Measurements from ENCODE around the gene FFAR3.
"Not testable (repeated sequence)": the region's sequence is repeated elsewhere in the genome, so short reads cannot be mapped to it uniquely, and the experiment has no call there.

The FFAR3 gene

DNA sequence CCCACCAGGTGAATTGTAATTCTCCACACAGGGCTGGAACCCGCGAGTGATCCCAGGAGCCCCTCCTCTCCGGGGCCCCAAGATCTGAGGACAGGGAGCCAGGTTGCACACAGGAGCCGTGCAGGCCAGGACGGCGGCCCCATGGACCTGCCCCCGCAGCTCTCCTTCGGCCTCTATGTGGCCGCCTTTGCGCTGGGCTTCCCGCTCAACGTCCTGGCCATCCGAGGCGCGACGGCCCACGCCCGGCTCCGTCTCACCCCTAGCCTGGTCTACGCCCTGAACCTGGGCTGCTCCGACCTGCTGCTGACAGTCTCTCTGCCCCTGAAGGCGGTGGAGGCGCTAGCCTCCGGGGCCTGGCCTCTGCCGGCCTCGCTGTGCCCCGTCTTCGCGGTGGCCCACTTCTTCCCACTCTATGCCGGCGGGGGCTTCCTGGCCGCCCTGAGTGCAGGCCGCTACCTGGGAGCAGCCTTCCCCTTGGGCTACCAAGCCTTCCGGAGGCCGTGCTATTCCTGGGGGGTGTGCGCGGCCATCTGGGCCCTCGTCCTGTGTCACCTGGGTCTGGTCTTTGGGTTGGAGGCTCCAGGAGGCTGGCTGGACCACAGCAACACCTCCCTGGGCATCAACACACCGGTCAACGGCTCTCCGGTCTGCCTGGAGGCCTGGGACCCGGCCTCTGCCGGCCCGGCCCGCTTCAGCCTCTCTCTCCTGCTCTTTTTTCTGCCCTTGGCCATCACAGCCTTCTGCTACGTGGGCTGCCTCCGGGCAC, 6.7 kb upstream of the FFAR3 start:
- no peak for DNase-seq

DNA sequence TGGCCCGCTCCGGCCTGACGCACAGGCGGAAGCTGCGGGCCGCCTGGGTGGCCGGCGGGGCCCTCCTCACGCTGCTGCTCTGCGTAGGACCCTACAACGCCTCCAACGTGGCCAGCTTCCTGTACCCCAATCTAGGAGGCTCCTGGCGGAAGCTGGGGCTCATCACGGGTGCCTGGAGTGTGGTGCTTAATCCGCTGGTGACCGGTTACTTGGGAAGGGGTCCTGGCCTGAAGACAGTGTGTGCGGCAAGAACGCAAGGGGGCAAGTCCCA, 6.1 kb upstream of the FFAR3 start:
- DNase-seq: no peak

DNA sequence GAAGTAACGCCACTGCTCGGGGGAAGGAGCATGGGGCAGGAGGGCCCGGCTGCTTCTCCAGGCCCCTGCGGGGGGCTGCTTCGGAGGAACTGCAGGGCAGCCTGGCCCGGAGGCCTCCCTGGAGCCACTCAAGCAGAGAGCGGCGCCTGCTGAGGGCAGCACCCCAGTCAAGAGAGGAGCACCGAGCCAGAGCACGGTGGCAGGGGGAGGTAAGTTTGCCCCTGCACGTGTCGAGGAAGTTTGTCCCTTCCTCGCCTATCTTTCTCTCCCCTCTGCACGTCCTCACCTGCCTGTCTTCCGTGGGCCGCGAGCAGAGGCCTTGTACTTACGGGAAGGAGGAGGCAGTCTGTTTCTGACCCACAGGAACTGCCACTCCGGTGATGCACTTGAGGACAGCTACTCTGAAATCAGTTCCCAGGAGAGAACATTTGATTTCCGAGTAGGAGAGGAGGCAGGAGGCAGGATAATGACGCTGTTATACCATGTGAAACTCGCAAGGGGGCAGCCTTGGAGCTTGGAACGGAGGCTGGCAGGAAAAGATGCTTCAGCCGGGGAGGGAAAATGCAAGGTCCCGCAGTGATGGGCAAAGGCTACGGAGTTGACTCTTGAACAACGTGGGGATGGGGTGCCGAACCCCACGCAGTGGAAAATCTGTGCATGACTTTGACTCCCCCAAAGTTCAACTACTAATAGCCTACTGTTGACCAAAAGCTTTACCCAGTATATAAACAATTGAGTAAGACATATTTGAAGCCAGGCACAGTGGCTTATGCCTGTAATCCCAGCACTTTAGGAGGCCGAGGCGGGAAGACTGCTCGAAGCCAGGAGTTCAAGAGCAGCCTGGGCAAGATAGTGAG, 5.6 kb upstream of the FFAR3 start:
- peak; percentile 74 for DNase-seq

- no peak for DNase-seq
These were observed 4.6 kb upstream of the FFAR3 start for GRCh38 chr19:35353635-35354034.

GRCh38 chr19:35354898-35355297, 3.4 kb upstream of the FFAR3 start:
- DNase-seq: no peak

DNA sequence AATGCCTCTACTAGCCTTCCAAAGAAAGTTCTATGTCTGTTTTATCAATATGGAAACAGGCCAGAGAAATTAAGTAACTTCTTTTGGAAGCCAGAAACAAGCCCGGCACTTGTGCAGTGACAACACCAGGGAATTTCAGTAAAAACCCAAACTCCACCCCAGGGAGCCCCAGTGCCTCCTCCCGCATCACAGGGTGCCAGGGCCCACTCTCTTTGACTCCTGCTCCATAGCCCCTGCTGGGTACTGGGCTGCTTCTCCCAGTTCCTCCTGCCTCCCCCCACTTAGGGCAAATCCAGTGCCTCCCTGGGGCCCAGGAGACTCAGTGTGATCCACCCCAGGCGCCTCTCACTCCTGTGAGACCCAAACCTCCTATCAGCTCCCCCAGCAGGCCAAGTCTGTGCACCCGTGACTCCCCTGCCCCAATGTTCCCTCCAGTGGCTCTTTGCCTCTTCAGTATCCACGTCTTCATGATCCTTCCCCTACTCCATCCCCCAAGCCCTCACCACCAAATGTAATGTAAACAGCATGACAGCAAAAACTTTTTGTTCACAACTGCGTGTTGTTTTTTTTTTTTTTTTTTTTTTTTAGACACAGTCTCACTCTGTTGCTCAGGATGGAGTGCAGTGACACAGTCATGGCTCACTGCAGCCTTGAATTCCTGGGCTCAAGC, 2.3 kb upstream of the FFAR3 start:
- no peak for DNase-seq

- DNase-seq: not testable (repeated sequence)
These were observed 574 bp downstream of the FFAR3 start for GRCh38 chr19:35358834-35359233.

- not testable (repeated sequence) for DNase-seq
These were observed 1.1 kb downstream of the FFAR3 start for GRCh38 chr19:35359395-35359794.

- DNase-seq: not testable (repeated sequence)
These were observed 1.8 kb downstream of the FFAR3 start for GRCh38 chr19:35360081-35360480.

DNA sequence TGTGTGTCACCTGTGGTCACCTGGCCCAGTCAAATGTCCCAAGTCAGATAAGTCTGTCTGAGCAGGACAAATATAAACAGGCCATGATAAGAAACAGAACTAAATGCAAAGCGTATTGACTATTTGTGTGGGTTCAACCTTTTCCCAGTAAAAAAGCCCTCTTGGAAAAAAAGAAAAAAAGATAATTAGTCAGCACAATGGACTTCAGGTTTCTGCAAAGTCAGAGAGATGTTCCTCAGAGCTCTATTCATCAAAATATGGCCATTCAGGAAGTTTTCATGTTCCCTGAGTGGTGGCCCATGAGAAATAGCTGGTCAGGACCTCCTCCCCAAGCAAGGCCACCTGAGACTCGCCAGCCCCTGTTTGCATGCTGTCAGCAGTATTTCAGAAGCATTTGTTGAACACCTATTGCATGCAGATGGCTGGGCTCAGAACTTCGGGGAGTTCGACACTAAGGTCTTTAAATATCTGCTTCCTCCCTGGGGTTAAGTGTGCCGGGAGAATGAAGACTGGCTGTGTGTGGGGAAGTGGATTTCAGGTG, 2.7 kb downstream of the FFAR3 start:
- no peak for DNase-seq

- DNase-seq: no peak
These were observed 4.2 kb downstream of the FFAR3 start for GRCh38 chr19:35362261-35363000.

DNA sequence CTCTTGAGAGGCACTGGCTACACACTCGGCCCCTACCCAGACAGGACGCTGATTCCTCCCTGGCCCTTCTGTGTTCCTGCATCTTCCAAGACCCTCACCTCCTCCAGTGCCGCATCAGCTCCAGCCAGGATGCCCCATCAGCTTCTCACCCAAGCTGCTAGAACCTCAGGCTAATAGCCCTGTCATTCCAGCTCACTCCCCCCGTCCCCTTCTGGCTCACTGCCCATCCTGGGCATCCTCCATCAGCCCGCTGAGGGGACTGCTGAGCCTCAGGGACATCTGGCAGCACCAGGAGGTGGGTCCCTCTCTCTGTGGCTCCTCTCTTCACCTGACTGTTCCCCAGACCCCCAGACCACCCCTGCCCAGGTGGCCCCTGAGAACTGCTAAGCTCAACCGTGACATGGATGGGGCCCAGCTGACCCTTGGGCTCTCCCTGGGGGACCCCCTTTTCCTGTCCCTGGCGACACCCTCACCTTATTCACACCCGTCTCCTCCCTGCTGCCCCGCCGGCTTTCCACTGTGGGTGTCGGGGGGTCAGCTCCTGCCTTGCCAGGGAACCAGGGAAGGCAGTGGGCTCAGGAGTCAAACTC, 4.8 kb downstream of the FFAR3 start:
- no peak for DNase-seq

- DNase-seq: no peak
These were observed 5.6 kb downstream of the FFAR3 start for GRCh38 chr19:35363711-35364425.

GRCh38 chr19:35365303-35365702, 7.0 kb downstream of the FFAR3 start:
- DNase-seq: no peak

DNA sequence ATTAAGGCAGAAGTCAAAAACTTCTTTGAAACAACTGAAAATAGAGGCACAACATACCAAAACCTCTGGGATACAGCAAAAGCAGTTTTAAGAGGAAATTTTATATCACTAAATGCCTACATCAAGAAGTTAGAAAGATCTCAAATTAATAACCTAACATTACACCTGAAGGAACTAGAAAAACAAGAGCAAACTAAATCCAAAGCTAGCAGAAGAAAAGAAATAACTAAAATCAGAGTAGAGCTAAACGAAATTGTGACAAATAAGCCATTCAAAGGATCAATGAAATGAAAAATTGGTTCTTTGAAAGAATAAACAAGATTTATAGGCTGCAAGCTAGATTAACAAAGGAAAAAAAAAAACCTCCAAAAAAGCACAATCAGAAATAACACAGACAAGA, 10.1 kb downstream of the FFAR3 start:
- DNase-seq: no peak

DNA sequence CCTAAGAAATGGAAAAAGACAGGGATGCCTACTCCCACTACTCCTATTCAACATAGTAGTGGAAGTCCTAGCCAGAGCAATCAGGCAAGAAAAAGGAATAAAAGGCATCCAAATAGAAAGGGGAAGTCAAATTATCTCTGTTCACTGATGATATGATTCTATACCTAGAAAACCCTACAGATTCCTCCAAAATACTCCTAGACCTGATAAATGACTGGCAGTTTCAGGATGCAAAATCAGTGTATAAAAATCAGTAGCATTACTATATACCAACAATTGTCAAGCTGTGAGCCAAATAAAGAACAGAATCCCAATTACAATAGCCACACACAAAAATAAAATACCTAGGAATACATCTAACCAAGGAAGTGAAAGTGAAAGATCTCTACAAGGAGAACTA, 11.3 kb downstream of the FFAR3 start:
- DNase-seq: no peak

GRCh38 chr19:35370722-35371121, 12.5 kb downstream of the FFAR3 start, which contains the start of gene GPR42:
Gene GPR42 (plus strand): TSS chr19:35371068. CDS start chr19:35371360, 292 bp downstream.
- no peak for DNase-seq

DNA sequence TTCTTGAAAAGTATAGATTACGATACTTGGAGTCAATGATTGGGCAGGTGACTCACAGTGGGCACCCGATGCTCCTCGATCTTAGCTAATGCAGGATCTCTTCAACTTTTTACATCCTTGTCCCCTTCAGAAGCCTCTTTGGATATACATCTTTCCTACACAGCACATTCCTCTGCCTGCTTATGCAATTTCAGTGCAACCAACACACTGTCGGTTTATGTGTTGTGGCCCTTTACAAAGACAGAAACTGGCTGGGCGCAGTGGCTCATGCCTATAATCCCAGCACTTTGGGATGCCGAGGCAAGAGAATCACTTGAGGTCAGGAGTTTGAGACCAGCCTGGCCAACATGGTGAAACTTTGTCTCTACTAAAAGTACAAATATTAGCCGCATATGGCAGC, 15.2 kb downstream of the FFAR3 start:
- no peak for DNase-seq

- DNase-seq: not testable (repeated sequence)
These were observed 15.8 kb downstream of the FFAR3 start for GRCh38 chr19:35374031-35374430.

DNA sequence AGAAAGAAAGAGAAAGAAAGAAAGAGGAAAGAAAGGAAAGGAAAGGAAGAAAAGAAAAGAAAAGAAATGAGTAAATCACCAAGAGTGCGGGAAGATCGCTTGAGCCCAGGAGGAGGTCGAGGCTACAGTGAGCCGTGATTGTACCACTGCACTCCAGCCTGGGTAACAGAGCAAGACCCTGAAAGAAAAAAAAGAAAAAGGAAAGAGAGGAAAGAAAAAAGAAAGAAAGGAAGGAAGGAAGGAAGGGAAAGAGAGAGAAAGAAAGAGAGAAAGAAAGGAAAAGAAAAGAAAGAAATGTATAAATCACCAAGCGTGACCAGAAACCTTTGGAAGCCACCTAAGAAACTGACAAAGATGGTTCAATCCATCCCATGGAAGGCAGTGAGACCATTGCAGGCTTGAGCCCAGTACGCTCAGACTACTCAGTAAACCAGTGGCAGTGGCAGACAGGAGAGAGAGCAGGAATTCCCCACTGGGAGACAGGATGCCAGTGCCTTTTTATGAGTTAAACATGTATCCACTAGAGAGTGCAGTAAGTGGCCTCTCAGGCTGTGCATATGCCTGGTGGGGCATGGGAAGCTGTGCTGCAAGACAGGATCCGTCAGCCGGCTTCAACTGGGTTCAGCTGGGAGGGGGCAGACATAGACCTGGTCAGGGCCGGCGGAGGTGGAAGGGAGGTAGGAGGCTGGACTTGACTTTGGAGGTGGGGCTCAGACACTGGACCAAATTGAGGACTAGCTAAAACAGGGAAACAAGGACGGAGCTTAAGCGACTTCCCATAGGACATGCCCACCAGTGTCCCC, 17.4 kb downstream of the FFAR3 start:
- DNase-seq: no peak

- no peak for DNase-seq
These were observed 19.4 kb downstream of the FFAR3 start for GRCh38 chr19:35377656-35378055.

Data from CD4-positive, alpha-beta T cell treated with Interleukin-4 for 4 hours (primary cell).